Gastroesophageal sphincter (tissue), 4 donors: ENCODE results near the gene NOS1AP. TPM values are rescaled to one million over a fixed set of nuclear protein-coding genes. Genes with fewer than 3 reads are reported as not detected.

Experiments used
- ATAC-seq: fragments of 150-250 bp; one replicate; pipeline ENCODE4 v1.9.1; 2016; ENCODE audit warnings: mild to moderate bottlenecking, moderate library complexity
- H3K27ac ChIP-seq, 4 donors: fragments of 200-600 bp; sonication (generic) in 3 of 4; 1 replicate in 3 of 4; 2 replicates in 1 of 4; pipeline ENCODE4 v1.5.1; 2016 to 2019
- H3K27me3 ChIP-seq: fragments of 200-600 bp; sonication (generic); one replicate; pipeline ENCODE4 v1.5.1; 2019
- H3K36me3 ChIP-seq, 2 donors: fragments of 200-600 bp; sonication (generic); one replicate each; pipeline ENCODE4 v1.5.1; 2019; ENCODE audit warnings: control low read depth in 1 of 2
- H3K4me1 ChIP-seq, 3 donors: fragments of 200-600 bp; sonication (generic); 1 replicate in 2 of 3; 2 replicates in 1 of 3; pipeline ENCODE4 v1.5.1; 2016 to 2019; ENCODE audit warnings: control low read depth in 2 of 3
- H3K4me3 ChIP-seq, 2 donors: fragments of 200-600 bp; sonication (generic); one replicate each; pipeline ENCODE4 v1.5.1; 2019; ENCODE audit warnings: mild to moderate bottlenecking in 1 of 2, moderate library complexity in 1 of 2
- H3K9me3 ChIP-seq, 3 donors: fragments of 200-600 bp; sonication (generic); one replicate each; pipeline ENCODE4 v1.5.1; 2017 to 2019; ENCODE audit warnings: control low read depth in 2 of 3
- CTCF ChIP-seq, 4 experiments: fragments of 200-600 bp in 2 of 4; fragments of 450-650 bp in 2 of 4; sonication (generic) in 1 of 4; IDR thresholded peaks; one replicate each; pipeline ENCODE4 v1.5.1; 2017 to 2019; ENCODE audit warnings: antibody characterized with exemption in 4 of 4, mild to moderate bottlenecking in 2 of 4, moderate library complexity in 2 of 4
- EP300 ChIP-seq: sonication (generic); formaldehyde crosslinking; IDR thresholded peaks from one replicate; pipeline ENCODE4 v1.6.1; 2017; ENCODE audit warnings: antibody characterized with exemption, mild to moderate bottlenecking
- POLR2A ChIP-seq, 2 donors: fragments of 450-650 bp; IDR thresholded peaks; one replicate each; pipeline ENCODE4 v1.6.1; 2017; ENCODE audit warnings: antibody characterized with exemption in 2 of 2, mild to moderate bottlenecking in 2 of 2, moderate library complexity in 1 of 2
- POLR2AphosphoS5 ChIP-seq: sonication (generic); formaldehyde crosslinking; IDR thresholded peaks from one replicate; pipeline ENCODE4 v1.6.1; 2017; ENCODE audit warnings: antibody characterized with exemption
- WGBS, 2 donors: methylation state at CpG; one replicate each; pipeline ENCODE4 v1.1.5; 2018; ENCODE audit warnings: low coverage in 1 of 2; 5-methylcytosine and 5-hydroxymethylcytosine counted together
- total RNA-seq, 4 donors: library from RNA; depleted of rRNA; stranded (reverse); fragments of >200 nt; gene quantifications; one replicate each; pipeline ENCODE4 v1.1.0, GENCODE V29; 2016

Gene NOS1AP
- total RNA-seq, 4 donors from 2014 or later: 3.5 to 7.8 (median 4.1) TPM

DNA sequence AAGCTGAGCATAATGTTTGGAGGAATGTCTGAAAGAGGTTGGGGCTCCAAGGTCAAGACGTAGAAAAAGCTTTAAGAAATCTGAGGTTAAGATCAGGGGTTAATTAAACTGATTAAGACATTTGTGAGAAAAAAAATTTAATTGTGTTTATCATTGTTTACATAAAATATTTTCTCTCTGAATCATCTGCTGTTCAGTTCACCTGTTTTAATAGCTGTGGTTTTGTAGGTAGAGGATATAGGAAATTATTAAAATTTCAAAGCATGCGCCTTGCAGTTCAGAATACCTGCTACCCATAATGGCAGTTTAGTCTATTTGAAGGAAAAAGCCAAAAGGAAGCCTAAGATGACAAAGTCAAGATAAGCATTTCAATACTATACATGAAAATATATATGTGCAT lies 154.0 kb downstream of the NOS1AP start:
- no peaks in the 10 kb centered on the region for H3K27me3 ChIP-seq
- 94 to 100% methylated on average over 2 of the region's 2 CpGs for WGBS, 2 donors
- no peaks in the 10 kb centered on the region for H3K36me3 ChIP-seq
- no peak overlapping the region for H3K27ac ChIP-seq
- ATAC-seq: no peak
- TF ChIP-seq EP300: no peak
- no peak for TF ChIP-seq POLR2AphosphoS5
- TF ChIP-seq CTCF (IDR thresholded peaks at IDR 0.05): no peak
- no peak for TF ChIP-seq POLR2A (IDR thresholded peaks at IDR 0.05)
- H3K4me3 ChIP-seq: no peak overlapping the region
- peaks cover 0 to 24% (median 0%) of the 10 kb centered on the region in 3 donors for H3K4me1 ChIP-seq
- no peaks in the 10 kb centered on the region for H3K9me3 ChIP-seq

GRCh38 chr1:162224267-162224666 lies 154.8 kb downstream of the NOS1AP start:
- Histone ChIP-seq H3K27me3 (no peaks in the 10 kb centered on the region), H3K9me3 (no peaks in the 10 kb centered on the region), H3K4me1 (peaks cover 0 to 16% (median 0%) of the 10 kb centered on the region in 3 donors), H3K4me3 (no peak overlapping the region), H3K36me3 (no peaks in the 10 kb centered on the region), H3K27ac (no peak overlapping the region)
- ATAC-seq: no peak
- TF ChIP-seq POLR2A (IDR thresholded peaks at IDR 0.05): no peak
- TF ChIP-seq CTCF (IDR thresholded peaks at IDR 0.05): no peak
- no peak for TF ChIP-seq POLR2AphosphoS5
- TF ChIP-seq EP300: no peak

GRCh38 chr1:162228586-162228985 lies 159.1 kb downstream of the NOS1AP start:
- no peak for TF ChIP-seq EP300
- TF ChIP-seq CTCF (IDR thresholded peaks at IDR 0.05): no peak
- no peak for TF ChIP-seq POLR2A (IDR thresholded peaks at IDR 0.05)
- no peak for TF ChIP-seq POLR2AphosphoS5
- no peaks in the 10 kb centered on the region for H3K27me3 ChIP-seq
- no peak overlapping the region for H3K27ac ChIP-seq
- no peaks in the 10 kb centered on the region for H3K36me3 ChIP-seq
- peaks cover 0 to 4% (median 0%) of the 10 kb centered on the region in 3 donors for H3K4me1 ChIP-seq
- no peak overlapping the region for H3K4me3 ChIP-seq
- 43 to 92% methylated on average over 5 of the region's 5 CpGs for WGBS, 2 donors
- ATAC-seq: no peak
- no peaks in the 10 kb centered on the region for H3K9me3 ChIP-seq

- 56 to 89% methylated on average over 1 to 2 of the region's 2 CpGs for WGBS, 2 donors
- H3K4me1 ChIP-seq: no peaks in the 10 kb centered on the region
- H3K36me3 ChIP-seq: no peaks in the 10 kb centered on the region
These were observed 160.1 kb downstream of the NOS1AP start for GRCh38 chr1:162229549-162229948.

More at GRCh38 chr1:162229549-162229948, 160.1 kb downstream of the NOS1AP start:
- ATAC-seq: no peak
- H3K27me3 ChIP-seq: no peaks in the 10 kb centered on the region
- no peak for TF ChIP-seq EP300
- TF ChIP-seq POLR2AphosphoS5: no peak
- TF ChIP-seq CTCF (IDR thresholded peaks at IDR 0.05): no peak
- no peaks in the 10 kb centered on the region for H3K9me3 ChIP-seq
- no peak overlapping the region for H3K4me3 ChIP-seq
- no peak overlapping the region for H3K27ac ChIP-seq
